Activated T-cell treated with anti-CD3 and anti-CD28 coated beads for 48 hours (primary cell): Measurements from ENCODE around the gene ARHGAP26.

Source experiments
- DNase-seq: peaks from one replicate; pipeline ENCODE4 v3.0.0-alpha.2; 2020; ENCODE audit warnings: low read depth

Gene ARHGAP26

GRCh38 chr5:142753116-142753631, 17.0 kb upstream of the ARHGAP26 start:
- DNase-seq, result no peak

GRCh38 chr5:142754031-142754430, 16.1 kb upstream of the ARHGAP26 start:
- no peak for DNase-seq

- DNase-seq, result no peak
Observed at GRCh38 chr5:142756576-142756975, 13.6 kb upstream of the ARHGAP26 start.

- no peak for DNase-seq
Observed at GRCh38 chr5:142757564-142757963, 12.6 kb upstream of the ARHGAP26 start.

GRCh38 chr5:142758062-142758795, 11.9 kb upstream of the ARHGAP26 start:
- no peak for DNase-seq

- no peak for DNase-seq
Observed at GRCh38 chr5:142758796-142759145, 11.4 kb upstream of the ARHGAP26 start.

GRCh38 chr5:142763701-142764100, 6.5 kb upstream of the ARHGAP26 start:
- no peak for DNase-seq

- no peak for DNase-seq
Observed at GRCh38 chr5:142767178-142767577, 3.0 kb upstream of the ARHGAP26 start.

- no peak for DNase-seq
Observed at GRCh38 chr5:142767911-142768310, 2.3 kb upstream of the ARHGAP26 start.

GRCh38 chr5:142769251-142769792, 855 bp upstream of the ARHGAP26 start:
- no peak for DNase-seq

GRCh38 chr5:142770650-142771609, 753 bp downstream of the ARHGAP26 start:
- DNase-seq, result peak; percentile 48

GRCh38 chr5:142771666-142772065, 1.5 kb downstream of the ARHGAP26 start:
- DNase-seq, result no peak

- DNase-seq, result no peak
Observed at GRCh38 chr5:142772446-142773293, 2.5 kb downstream of the ARHGAP26 start.

- DNase-seq, result no peak
Observed at GRCh38 chr5:142777099-142777498, 6.9 kb downstream of the ARHGAP26 start.

- no peak for DNase-seq
Observed at GRCh38 chr5:142777850-142778249, 7.7 kb downstream of the ARHGAP26 start.

GRCh38 chr5:142779163-142779840, 9.1 kb downstream of the ARHGAP26 start:
- no peak for DNase-seq

GRCh38 chr5:142780871-142781270, 10.7 kb downstream of the ARHGAP26 start:
- DNase-seq, result no peak

- DNase-seq, result no peak
Observed at GRCh38 chr5:142782976-142783530, 12.9 kb downstream of the ARHGAP26 start.

GRCh38 chr5:142783601-142784341, 13.6 kb downstream of the ARHGAP26 start:
- peak; percentile 63 for DNase-seq

GRCh38 chr5:142784401-142784955, 14.3 kb downstream of the ARHGAP26 start:
- DNase-seq, result no peak
